ENCODE measurements around the gene SAPCD2. TPM values are rescaled to one million over a fixed set of nuclear protein-coding genes. Genes with fewer than 3 reads are reported as not detected.

SAPCD2 gene
- total and polyA plus RNA-seq, 9 of the 15 experiments (the other 6 are each of a cell fraction or from before 2014, with no cell fraction given), result 3.4 to 91.8 (median 18.8) TPM

DNA sequence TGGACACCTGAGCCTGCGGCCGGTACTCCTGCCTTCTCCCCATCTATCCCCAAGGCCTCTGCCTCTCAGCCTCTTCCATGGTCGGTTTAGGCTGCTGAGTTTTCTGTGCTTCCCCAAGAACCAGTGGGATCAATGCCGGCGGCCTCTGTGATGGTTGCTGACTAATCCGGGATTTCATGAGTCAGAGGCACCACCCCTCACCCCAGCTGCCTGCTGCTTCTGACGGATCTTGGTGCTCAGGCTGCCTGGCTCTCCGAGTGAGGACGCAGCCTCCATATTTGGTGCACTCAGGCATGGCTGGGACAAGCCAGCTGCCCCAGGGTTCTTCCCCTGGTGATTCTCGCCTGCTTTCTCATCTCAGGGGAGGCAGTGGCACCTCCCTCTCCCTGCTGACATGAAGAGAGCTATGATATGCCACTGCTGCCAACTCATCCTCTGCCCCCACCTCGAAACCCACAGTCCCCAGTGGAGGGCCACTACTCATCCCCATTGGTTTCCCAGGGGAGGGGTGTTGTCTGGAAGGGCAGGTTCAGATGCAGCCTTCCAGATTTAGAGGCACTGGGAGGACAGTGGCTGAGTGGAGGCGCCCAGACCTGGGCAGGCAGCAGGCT lies 13.1 kb upstream of the SAPCD2 start (continued):
- TF ChIP-seq, protein P1, sequence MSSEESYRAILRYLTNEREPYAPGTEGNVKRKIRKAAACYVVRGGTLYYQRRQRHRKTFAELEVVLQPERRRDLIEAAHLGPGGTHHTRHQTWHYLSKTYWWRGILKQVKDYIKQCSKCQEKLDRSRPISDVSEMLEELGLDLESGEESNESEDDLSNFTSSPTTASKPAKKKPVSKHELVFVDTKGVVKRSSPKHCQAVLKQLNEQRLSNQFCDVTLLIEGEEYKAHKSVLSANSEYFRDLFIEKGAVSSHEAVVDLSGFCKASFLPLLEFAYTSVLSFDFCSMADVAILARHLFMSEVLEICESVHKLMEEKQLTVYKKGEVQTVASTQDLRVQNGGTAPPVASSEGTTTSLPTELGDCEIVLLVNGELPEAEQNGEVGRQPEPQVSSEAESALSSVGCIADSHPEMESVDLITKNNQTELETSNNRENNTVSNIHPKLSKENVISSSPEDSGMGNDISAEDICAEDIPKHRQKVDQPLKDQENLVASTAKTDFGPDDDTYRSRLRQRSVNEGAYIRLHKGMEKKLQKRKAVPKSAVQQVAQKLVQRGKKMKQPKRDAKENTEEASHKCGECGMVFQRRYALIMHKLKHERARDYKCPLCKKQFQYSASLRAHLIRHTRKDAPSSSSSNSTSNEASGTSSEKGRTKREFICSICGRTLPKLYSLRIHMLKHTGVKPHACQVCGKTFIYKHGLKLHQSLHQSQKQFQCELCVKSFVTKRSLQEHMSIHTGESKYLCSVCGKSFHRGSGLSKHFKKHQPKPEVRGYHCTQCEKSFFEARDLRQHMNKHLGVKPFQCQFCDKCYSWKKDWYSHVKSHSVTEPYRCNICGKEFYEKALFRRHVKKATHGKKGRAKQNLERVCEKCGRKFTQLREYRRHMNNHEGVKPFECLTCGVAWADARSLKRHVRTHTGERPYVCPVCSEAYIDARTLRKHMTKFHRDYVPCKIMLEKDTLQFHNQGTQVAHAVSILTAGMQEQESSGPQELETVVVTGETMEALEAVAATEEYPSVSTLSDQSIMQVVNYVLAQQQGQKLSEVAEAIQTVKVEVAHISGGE (CRISPR knock-in tag; IDR thresholded peaks at IDR 0.05), result peak in 1 of 3 experiments; percentile 37; a peak in 1 of 6 replicates
- TF ChIP-seq TRIM24 (IDR thresholded peaks at IDR 0.05) (0 out of 4 replicates have a peak, but pooled peaks of 1 of the 2 experiments have one; percentile 17), ZMIZ1 (IDR thresholded peaks at IDR 0.05; ENCODE audit: low read depth in 2 of 2, low read length in 2 of 2) (no peak), ZNF347 (CRISPR knock-in tag; IDR thresholded peaks at IDR 0.05; ENCODE audit: low read depth) (no peak), MLX (CRISPR knock-in tag; conservative IDR thresholded peaks at IDR 0.05) (no peak), POLR2AphosphoS2 (IDR thresholded peaks at IDR 0.05; ENCODE audit: low read length) (no peak), XRCC4 (IDR thresholded peaks at IDR 0.05; ENCODE audit: extremely low read depth, insufficient read depth, insufficient read length) (no peak)
- TF ChIP-seq, protein P2, sequence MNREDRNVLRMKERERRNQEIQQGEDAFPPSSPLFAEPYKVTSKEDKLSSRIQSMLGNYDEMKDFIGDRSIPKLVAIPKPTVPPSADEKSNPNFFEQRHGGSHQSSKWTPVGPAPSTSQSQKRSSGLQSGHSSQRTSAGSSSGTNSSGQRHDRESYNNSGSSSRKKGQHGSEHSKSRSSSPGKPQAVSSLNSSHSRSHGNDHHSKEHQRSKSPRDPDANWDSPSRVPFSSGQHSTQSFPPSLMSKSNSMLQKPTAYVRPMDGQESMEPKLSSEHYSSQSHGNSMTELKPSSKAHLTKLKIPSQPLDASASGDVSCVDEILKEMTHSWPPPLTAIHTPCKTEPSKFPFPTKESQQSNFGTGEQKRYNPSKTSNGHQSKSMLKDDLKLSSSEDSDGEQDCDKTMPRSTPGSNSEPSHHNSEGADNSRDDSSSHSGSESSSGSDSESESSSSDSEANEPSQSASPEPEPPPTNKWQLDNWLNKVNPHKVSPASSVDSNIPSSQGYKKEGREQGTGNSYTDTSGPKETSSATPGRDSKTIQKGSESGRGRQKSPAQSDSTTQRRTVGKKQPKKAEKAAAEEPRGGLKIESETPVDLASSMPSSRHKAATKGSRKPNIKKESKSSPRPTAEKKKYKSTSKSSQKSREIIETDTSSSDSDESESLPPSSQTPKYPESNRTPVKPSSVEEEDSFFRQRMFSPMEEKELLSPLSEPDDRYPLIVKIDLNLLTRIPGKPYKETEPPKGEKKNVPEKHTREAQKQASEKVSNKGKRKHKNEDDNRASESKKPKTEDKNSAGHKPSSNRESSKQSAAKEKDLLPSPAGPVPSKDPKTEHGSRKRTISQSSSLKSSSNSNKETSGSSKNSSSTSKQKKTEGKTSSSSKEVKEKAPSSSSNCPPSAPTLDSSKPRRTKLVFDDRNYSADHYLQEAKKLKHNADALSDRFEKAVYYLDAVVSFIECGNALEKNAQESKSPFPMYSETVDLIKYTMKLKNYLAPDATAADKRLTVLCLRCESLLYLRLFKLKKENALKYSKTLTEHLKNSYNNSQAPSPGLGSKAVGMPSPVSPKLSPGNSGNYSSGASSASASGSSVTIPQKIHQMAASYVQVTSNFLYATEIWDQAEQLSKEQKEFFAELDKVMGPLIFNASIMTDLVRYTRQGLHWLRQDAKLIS (CRISPR knock-in tag; IDR thresholded peaks at IDR 0.05), result no peak
- TF ChIP-seq, protein P3, sequence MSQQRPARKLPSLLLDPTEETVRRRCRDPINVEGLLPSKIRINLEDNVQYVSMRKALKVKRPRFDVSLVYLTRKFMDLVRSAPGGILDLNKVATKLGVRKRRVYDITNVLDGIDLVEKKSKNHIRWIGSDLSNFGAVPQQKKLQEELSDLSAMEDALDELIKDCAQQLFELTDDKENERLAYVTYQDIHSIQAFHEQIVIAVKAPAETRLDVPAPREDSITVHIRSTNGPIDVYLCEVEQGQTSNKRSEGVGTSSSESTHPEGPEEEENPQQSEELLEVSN (IDR thresholded peaks at IDR 0.05; ENCODE audit: borderline replicate concordance in 1 of 2, extremely low read depth in 1 of 2, insufficient read depth in 1 of 2, insufficient read length in 1 of 2, low read depth in 1 of 2, low read length in 1 of 2, poor library complexity in 1 of 2, severe bottlenecking in 1 of 2), result no peak

Measured in K562 (cell line).